ENCODE measurements around the gene ZRANB1. TPM values are rescaled to one million over a fixed set of nuclear protein-coding genes. Genes with fewer than 3 reads are reported as not detected.

Gene ZRANB1
- total and polyA plus RNA-seq, 2 experiments from 2014 or later: 4.2 to 26.7 TPM

DNA sequence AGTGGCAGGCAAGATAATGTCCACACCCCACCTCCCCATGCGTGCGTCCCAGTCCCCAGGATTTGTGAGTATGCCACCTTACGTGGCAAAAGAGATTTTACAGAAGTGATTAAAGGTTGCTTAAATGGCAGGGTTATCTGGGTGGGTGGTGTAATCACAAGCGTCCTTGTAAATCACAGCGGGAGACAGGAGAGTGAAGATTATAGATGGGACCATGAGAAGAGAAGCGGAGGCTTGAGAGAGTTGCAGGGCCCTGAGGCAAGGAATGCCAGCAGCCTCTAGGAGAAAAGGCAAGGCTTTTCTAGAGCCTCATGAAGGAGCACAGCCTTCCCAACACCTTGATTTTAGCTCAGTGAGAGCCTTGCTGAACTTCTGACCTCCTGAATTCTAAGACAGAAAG is 10.2 kb downstream of the ZRANB1 start:
- TF ChIP-seq ZNF331 (CRISPR knock-in tag; IDR thresholded peaks at IDR 0.05; ENCODE audit: low read depth) (no peak), ZNF114 (CRISPR knock-in tag; IDR thresholded peaks at IDR 0.05) (no peak), CREB1 (CRISPR knock-in tag; IDR thresholded peaks at IDR 0.05; ENCODE audit: low read depth) (no peak), STAT1 (IDR thresholded peaks at IDR 0.05; ENCODE audit: unreplicated experiment) (no peak), EZH2phosphoT487 (IDR thresholded peaks at IDR 0.05; ENCODE audit: unreplicated experiment) (no peak), ETS1 (IDR thresholded peaks at IDR 0.05) (no peak), EZH2 (IDR thresholded peaks at IDR 0.05; ENCODE audit: low read depth, unreplicated experiment) (no peak), JUNB (IDR thresholded peaks at IDR 0.05; ENCODE audit: unreplicated experiment) (no peak)
- TF ChIP-seq, protein P1, sequence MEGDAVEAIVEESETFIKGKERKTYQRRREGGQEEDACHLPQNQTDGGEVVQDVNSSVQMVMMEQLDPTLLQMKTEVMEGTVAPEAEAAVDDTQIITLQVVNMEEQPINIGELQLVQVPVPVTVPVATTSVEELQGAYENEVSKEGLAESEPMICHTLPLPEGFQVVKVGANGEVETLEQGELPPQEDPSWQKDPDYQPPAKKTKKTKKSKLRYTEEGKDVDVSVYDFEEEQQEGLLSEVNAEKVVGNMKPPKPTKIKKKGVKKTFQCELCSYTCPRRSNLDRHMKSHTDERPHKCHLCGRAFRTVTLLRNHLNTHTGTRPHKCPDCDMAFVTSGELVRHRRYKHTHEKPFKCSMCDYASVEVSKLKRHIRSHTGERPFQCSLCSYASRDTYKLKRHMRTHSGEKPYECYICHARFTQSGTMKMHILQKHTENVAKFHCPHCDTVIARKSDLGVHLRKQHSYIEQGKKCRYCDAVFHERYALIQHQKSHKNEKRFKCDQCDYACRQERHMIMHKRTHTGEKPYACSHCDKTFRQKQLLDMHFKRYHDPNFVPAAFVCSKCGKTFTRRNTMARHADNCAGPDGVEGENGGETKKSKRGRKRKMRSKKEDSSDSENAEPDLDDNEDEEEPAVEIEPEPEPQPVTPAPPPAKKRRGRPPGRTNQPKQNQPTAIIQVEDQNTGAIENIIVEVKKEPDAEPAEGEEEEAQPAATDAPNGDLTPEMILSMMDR (conservative IDR thresholded peaks at IDR 0.05; ENCODE audit: low read depth in 2 of 2): no peak
- TF ChIP-seq, protein P2, sequence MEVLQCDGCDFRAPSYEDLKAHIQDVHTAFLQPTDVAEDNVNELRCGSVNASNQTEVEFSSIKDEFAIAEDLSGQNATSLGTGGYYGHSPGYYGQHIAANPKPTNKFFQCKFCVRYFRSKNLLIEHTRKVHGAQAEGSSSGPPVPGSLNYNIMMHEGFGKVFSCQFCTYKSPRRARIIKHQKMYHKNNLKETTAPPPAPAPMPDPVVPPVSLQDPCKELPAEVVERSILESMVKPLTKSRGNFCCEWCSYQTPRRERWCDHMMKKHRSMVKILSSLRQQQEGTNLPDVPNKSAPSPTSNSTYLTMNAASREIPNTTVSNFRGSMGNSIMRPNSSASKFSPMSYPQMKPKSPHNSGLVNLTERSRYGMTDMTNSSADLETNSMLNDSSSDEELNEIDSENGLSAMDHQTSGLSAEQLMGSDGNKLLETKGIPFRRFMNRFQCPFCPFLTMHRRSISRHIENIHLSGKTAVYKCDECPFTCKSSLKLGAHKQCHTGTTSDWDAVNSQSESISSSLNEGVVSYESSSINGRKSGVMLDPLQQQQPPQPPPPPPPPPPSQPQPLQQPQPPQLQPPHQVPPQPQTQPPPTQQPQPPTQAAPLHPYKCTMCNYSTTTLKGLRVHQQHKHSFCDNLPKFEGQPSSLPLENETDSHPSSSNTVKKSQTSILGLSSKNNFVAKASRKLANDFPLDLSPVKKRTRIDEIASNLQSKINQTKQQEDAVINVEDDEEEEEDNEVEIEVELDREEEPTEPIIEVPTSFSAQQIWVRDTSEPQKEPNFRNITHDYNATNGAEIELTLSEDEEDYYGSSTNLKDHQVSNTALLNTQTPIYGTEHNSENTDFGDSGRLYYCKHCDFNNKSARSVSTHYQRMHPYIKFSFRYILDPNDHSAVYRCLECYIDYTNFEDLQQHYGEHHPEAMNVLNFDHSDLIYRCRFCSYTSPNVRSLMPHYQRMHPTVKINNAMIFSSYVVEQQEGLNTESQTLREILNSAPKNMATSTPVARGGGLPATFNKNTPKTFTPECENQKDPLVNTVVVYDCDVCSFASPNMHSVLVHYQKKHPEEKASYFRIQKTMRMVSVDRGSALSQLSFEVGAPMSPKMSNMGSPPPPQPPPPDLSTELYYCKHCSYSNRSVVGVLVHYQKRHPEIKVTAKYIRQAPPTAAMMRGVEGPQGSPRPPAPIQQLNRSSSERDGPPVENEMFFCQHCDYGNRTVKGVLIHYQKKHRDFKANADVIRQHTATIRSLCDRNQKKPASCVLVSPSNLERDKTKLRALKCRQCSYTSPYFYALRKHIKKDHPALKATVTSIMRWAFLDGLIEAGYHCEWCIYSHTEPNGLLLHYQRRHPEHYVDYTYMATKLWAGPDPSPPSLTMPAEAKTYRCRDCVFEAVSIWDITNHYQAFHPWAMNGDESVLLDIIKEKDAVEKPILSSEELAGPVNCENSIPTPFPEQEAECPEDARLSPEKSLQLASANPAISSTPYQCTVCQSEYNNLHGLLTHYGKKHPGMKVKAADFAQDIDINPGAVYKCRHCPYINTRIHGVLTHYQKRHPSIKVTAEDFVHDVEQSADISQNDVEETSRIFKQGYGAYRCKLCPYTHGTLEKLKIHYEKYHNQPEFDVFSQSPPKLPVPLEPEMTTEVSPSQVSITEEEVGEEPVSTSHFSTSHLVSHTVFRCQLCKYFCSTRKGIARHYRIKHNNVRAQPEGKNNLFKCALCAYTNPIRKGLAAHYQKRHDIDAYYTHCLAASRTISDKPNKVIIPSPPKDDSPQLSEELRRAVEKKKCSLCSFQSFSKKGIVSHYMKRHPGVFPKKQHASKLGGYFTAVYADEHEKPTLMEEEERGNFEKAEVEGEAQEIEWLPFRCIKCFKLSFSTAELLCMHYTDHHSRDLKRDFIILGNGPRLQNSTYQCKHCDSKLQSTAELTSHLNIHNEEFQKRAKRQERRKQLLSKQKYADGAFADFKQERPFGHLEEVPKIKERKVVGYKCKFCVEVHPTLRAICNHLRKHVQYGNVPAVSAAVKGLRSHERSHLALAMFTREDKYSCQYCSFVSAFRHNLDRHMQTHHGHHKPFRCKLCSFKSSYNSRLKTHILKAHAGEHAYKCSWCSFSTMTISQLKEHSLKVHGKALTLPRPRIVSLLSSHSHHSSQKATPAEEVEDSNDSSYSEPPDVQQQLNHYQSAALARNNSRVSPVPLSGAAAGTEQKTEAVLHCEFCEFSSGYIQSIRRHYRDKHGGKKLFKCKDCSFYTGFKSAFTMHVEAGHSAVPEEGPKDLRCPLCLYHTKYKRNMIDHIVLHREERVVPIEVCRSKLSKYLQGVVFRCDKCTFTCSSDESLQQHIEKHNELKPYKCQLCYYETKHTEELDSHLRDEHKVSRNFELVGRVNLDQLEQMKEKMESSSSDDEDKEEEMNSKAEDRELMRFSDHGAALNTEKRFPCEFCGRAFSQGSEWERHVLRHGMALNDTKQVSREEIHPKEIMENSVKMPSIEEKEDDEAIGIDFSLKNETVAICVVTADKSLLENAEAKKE (CRISPR knock-in tag; IDR thresholded peaks at IDR 0.05): no peak
- TF ChIP-seq, protein P3, sequence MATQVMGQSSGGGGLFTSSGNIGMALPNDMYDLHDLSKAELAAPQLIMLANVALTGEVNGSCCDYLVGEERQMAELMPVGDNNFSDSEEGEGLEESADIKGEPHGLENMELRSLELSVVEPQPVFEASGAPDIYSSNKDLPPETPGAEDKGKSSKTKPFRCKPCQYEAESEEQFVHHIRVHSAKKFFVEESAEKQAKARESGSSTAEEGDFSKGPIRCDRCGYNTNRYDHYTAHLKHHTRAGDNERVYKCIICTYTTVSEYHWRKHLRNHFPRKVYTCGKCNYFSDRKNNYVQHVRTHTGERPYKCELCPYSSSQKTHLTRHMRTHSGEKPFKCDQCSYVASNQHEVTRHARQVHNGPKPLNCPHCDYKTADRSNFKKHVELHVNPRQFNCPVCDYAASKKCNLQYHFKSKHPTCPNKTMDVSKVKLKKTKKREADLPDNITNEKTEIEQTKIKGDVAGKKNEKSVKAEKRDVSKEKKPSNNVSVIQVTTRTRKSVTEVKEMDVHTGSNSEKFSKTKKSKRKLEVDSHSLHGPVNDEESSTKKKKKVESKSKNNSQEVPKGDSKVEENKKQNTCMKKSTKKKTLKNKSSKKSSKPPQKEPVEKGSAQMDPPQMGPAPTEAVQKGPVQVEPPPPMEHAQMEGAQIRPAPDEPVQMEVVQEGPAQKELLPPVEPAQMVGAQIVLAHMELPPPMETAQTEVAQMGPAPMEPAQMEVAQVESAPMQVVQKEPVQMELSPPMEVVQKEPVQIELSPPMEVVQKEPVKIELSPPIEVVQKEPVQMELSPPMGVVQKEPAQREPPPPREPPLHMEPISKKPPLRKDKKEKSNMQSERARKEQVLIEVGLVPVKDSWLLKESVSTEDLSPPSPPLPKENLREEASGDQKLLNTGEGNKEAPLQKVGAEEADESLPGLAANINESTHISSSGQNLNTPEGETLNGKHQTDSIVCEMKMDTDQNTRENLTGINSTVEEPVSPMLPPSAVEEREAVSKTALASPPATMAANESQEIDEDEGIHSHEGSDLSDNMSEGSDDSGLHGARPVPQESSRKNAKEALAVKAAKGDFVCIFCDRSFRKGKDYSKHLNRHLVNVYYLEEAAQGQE (IDR thresholded peaks at IDR 0.05; ENCODE audit: unreplicated experiment): no peak
- Mint-ChIP-seq H3K9me3 (no peaks in the 10 kb centered on the region), H3K27me3 (ENCODE audit: insufficient read depth, low read depth, poor library complexity) (no peaks in the 10 kb centered on the region), H3K36me3 (ENCODE audit: low read depth) (no peaks in the 10 kb centered on the region), H3K4me1 (peaks cover 22% of the 10 kb centered on the region), H3K4me3 (no peak overlapping the region), H3K27ac (no peak overlapping the region; the same call in 1 of the 2 replicates)
- H3K4me2 ChIP-seq: no peak overlapping the region
- H3K79me2 ChIP-seq (replicated peaks; ENCODE audit: insufficient read depth): peaks cover 100% of the 10 kb centered on the region
- no peak overlapping the region for H3K4me3 ChIP-seq
- peaks cover 9% of the 10 kb centered on the region for H3K4me1 ChIP-seq (ENCODE audit: insufficient read depth)
- 0 out of 2 replicates have a peak, but pooled peaks cover 4% of the 10 kb centered on the region for H3K36me3 ChIP-seq (ENCODE audit: insufficient read depth)
- H2AFZ ChIP-seq: no peak overlapping the region
- no peak overlapping the region; the same call in 1 of the 2 replicates for H3K27ac ChIP-seq (ENCODE audit: low read depth)
- no peaks in the 10 kb centered on the region for H3K27me3 ChIP-seq (ENCODE audit: insufficient read depth)
- no peak for DNase-seq (ENCODE audit: low spot score)
- peak; percentile 66 for ATAC-seq
- 0 out of 2 replicates have a peak, but pooled peaks cover 3% of the 10 kb centered on the region for H3K9me2 ChIP-seq (ENCODE audit: insufficient read depth)
- 0 out of 2 replicates have a peak, but pooled peaks cover 2% of the 10 kb centered on the region for H3F3A ChIP-seq (replicated peaks; ENCODE audit: low read depth)
- H4K20me1 ChIP-seq (replicated peaks; ENCODE audit: insufficient read depth): peaks cover 42% of the 10 kb centered on the region
